OCI-LY1 (cell line): Measurements from ENCODE around the gene FGD4.

Experiments used
- H2AFZ ChIP-seq: fragments of 200-600 bp; sonication (generic), shearing (Covaris generic); 2 replicates; pipeline ENCODE4 v1.6.0; 2014; ENCODE audit warnings: antibody characterized with exemption, mild to moderate bottlenecking, low read length
- H3F3A ChIP-seq: fragments of 200-600 bp; sonication (generic), shearing (Covaris generic); 2 replicates; pipeline ENCODE4 v1.6.0; 2014; ENCODE audit warnings: mild to moderate bottlenecking, antibody characterized with exemption, low read length, moderate library complexity; ENCODE audit not compliant: insufficient read depth
- H3K27ac ChIP-seq: fragments of 200-600 bp; sonication (generic); 2 replicates; pipeline ENCODE4 v1.5.1; 2014; ENCODE audit warnings: low read length, mixed run types, mild to moderate bottlenecking, low read depth; ENCODE audit not compliant: poor library complexity, severe bottlenecking
- H3K27me3 ChIP-seq: fragments of 200-600 bp; sonication (generic); 2 replicates; pipeline ENCODE4 v1.6.0; 2014; ENCODE audit warnings: antibody characterized with exemption, mild to moderate bottlenecking, low read length, moderate library complexity; ENCODE audit not compliant: insufficient read depth
- H3K36me3 ChIP-seq: fragments of 200-600 bp; sonication (generic); 2 replicates; pipeline ENCODE4 v1.6.1; 2014; ENCODE audit warnings: mild to moderate bottlenecking, antibody characterized with exemption, low read length, moderate library complexity, mixed read lengths; ENCODE audit not compliant: insufficient read depth
- H3K4me1 ChIP-seq: fragments of 200-600 bp; sonication (generic); 2 replicates; pipeline ENCODE4 v1.5.1; 2014; ENCODE audit warnings: mild to moderate bottlenecking, low read length, moderate library complexity; ENCODE audit not compliant: insufficient read depth, severe bottlenecking
- H3K4me2 ChIP-seq: fragments of 200-600 bp; sonication (generic), shearing (Covaris generic); 2 replicates; pipeline ENCODE4 v1.6.1; 2014; ENCODE audit warnings: low read length
- H3K4me3 ChIP-seq: fragments of 200-600 bp; sonication (generic); 2 replicates; pipeline ENCODE4 v1.5.1; 2014; ENCODE audit warnings: low read length, low read depth, mild to moderate bottlenecking, mixed read lengths; ENCODE audit not compliant: poor library complexity, severe bottlenecking
- H3K79me2 ChIP-seq: fragments of 200-600 bp; shearing (Covaris generic); 2 replicates; pipeline ENCODE4 v1.6.1; 2016; ENCODE audit warnings: mixed run types, low read length, mixed read lengths; ENCODE audit not compliant: insufficient read depth
- H3K9ac ChIP-seq: fragments of 200-600 bp; sonication (generic), shearing (Covaris generic); 2 replicates; pipeline ENCODE4 v1.6.1; 2014; ENCODE audit warnings: mild to moderate bottlenecking, low read length, mixed read lengths
- H3K9me2 ChIP-seq: fragments of 200-600 bp; sonication (generic), shearing (Covaris generic); 2 replicates; pipeline ENCODE4 v1.6.1; 2014; ENCODE audit warnings: low read depth, mild to moderate bottlenecking, low read length, mixed read lengths
- H3K9me3 ChIP-seq: fragments of 200-600 bp; shearing (Covaris generic); 2 replicates; pipeline ENCODE4 v1.6.1; 2014; ENCODE audit warnings: low read length, mixed read lengths
- H4K20me1 ChIP-seq: fragments of 200-600 bp; sonication (generic), shearing (Covaris generic); 2 replicates; pipeline ENCODE4 v1.6.0; 2016; ENCODE audit warnings: mild to moderate bottlenecking, low read length; ENCODE audit not compliant: insufficient read depth
- EZH2 ChIP-seq: fragments of 200-600 bp; sonication (generic), shearing (Covaris generic); IDR thresholded peaks from 2 replicates; pipeline ENCODE4 v1.8.0; 2017; ENCODE audit warnings: borderline replicate concordance, mixed run types, mild to moderate bottlenecking, antibody characterized with exemption, low read length, moderate library complexity, mixed read lengths
- TF ChIP-seq, protein P1 (sequence below): fragments of 200-600 bp; sonication (generic), shearing (Covaris generic); IDR thresholded peaks from 2 replicates; pipeline ENCODE4 v1.5.1; 2017; ENCODE audit warnings: mild to moderate bottlenecking, antibody characterized with exemption, low read length, moderate library complexity, mixed read lengths

The FGD4 gene

DNA sequence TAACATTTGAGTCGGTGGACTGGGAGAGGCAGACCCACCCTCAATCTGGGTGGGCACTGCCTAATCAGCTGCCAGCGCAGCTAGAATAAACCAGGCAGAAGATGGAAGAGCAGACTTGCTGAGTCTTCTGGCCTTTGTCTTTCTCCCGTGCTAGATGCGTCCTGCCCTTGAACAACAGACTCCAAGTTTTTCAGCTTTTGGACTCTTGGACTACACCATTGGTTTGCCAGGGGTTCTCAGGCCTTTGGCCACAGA, 252.5 kb downstream of the FGD4 start:
- H3K27ac ChIP-seq = no peak overlapping the region
- no peaks in the 10 kb centered on the region for H3K9me2 ChIP-seq
- H3F3A ChIP-seq = no peaks in the 10 kb centered on the region
- no peaks in the 10 kb centered on the region for H3K9me3 ChIP-seq
- no peaks in the 10 kb centered on the region for H3K27me3 ChIP-seq
- TF ChIP-seq, protein P1, sequence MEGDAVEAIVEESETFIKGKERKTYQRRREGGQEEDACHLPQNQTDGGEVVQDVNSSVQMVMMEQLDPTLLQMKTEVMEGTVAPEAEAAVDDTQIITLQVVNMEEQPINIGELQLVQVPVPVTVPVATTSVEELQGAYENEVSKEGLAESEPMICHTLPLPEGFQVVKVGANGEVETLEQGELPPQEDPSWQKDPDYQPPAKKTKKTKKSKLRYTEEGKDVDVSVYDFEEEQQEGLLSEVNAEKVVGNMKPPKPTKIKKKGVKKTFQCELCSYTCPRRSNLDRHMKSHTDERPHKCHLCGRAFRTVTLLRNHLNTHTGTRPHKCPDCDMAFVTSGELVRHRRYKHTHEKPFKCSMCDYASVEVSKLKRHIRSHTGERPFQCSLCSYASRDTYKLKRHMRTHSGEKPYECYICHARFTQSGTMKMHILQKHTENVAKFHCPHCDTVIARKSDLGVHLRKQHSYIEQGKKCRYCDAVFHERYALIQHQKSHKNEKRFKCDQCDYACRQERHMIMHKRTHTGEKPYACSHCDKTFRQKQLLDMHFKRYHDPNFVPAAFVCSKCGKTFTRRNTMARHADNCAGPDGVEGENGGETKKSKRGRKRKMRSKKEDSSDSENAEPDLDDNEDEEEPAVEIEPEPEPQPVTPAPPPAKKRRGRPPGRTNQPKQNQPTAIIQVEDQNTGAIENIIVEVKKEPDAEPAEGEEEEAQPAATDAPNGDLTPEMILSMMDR = no peak
- TF ChIP-seq EZH2 = no peak
- H3K4me1 ChIP-seq = no peaks in the 10 kb centered on the region
- no peak overlapping the region for H2AFZ ChIP-seq
- no peak overlapping the region for H3K4me2 ChIP-seq
- H4K20me1 ChIP-seq = no peaks in the 10 kb centered on the region
- no peak overlapping the region for H3K9ac ChIP-seq
- H3K36me3 ChIP-seq = no peaks in the 10 kb centered on the region
- H3K79me2 ChIP-seq = no peaks in the 10 kb centered on the region
- no peak overlapping the region for H3K4me3 ChIP-seq

DNA sequence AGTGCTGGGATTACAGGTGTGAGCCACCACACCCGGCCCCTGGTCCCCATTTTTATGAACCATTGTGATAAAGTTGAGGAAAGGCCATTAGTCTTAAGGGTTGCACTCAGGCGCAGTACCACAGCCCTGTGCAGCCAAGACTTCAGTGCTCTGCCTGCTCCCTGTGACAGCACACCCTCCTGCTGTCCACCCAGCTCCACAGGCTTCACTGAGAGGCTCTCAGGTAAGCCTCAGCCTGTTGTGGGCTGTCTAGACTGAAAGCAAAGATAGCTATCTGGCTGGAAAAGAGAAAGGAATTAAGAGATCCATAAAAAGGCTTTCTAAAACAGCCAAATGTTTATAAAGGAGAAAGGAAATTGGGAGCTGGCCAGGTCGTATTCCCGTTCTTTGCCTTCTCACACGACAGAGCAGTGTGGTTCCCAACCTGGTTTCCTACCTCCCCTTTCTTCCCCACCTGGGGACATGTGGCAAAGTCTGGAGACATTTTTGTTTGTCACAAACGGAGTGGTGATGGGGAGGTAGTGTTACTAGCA, 260.6 kb downstream of the FGD4 start:
- no peaks in the 10 kb centered on the region for H3F3A ChIP-seq
- no peak overlapping the region for H3K9ac ChIP-seq
- no peak overlapping the region for H3K4me2 ChIP-seq
- TF ChIP-seq EZH2 = no peak
- TF ChIP-seq, protein P1 = no peak
- H3K27me3 ChIP-seq = no peaks in the 10 kb centered on the region
- no peaks in the 10 kb centered on the region for H3K9me2 ChIP-seq
- H4K20me1 ChIP-seq = no peaks in the 10 kb centered on the region
- no peak overlapping the region for H3K27ac ChIP-seq
- peak overlapping the region; percentile 63; the same call in 1 of the 2 replicates for H2AFZ ChIP-seq
- H3K4me1 ChIP-seq = no peaks in the 10 kb centered on the region
- H3K36me3 ChIP-seq = no peaks in the 10 kb centered on the region
- no peak overlapping the region for H3K4me3 ChIP-seq
- H3K79me2 ChIP-seq = no peaks in the 10 kb centered on the region
- H3K9me3 ChIP-seq = no peaks in the 10 kb centered on the region

DNA sequence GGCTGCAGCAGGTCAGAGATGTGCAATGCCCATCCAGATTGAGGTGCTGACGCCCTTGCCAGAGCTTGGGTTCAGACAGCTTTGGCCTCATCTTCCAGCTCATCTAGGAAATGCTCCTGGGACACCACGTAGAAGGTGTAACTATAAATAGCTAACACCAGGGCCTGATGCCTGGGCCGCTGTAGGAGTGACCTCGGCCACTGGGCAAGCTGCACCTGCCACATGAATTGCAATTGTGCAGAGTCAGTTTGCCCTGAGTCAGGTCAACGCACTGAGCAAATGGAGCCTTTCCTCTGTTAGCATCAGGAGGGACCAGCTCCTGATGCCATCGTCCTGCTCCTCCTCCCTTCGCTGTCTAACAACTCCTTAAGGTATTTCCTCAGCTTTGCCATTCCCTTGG, 262.3 kb downstream of the FGD4 start:
- TF ChIP-seq, protein P1 = no peak
- TF ChIP-seq EZH2 = no peak
- no peak overlapping the region for H3K9ac ChIP-seq
- no peak overlapping the region for H3K27ac ChIP-seq
- no peaks in the 10 kb centered on the region for H4K20me1 ChIP-seq
- H3K79me2 ChIP-seq = no peaks in the 10 kb centered on the region
- H3K4me2 ChIP-seq = no peak overlapping the region
- no peak overlapping the region for H2AFZ ChIP-seq
- no peaks in the 10 kb centered on the region for H3K36me3 ChIP-seq
- no peaks in the 10 kb centered on the region for H3K9me2 ChIP-seq
- no peaks in the 10 kb centered on the region for H3K9me3 ChIP-seq
- H3K4me3 ChIP-seq = no peak overlapping the region
- peaks cover 8% of the 10 kb centered on the region for H3K4me1 ChIP-seq
- H3K27me3 ChIP-seq = no peaks in the 10 kb centered on the region
- H3F3A ChIP-seq = no peaks in the 10 kb centered on the region
